Neuronal stem cell (in vitro differentiated cells): ENCODE results near the gene CD247.
A peak's percentile ranks its signal among the peaks of the same experiment; 100 is the strongest.

ENCODE experiments used
- DNase-seq: peaks from one replicate; pipeline ENCODE4 v3.0.0-alpha.2; 2013; ENCODE audit warnings: low spot score
- H2AFZ ChIP-seq: one replicate; pipeline ENCODE4 v1.6.1; 2013; ENCODE audit warnings: mild to moderate bottlenecking, low read length, inconsistent platforms
- H2AK5ac ChIP-seq: 2 replicates; pipeline ENCODE4 v1.6.1; 2013; ENCODE audit warnings: low read depth, mild to moderate bottlenecking, inconsistent platforms, low read length, moderate library complexity, mixed read lengths
- H2BK120ac ChIP-seq: 2 replicates; pipeline ENCODE4 v1.6.1; 2013; ENCODE audit warnings: low read depth, mild to moderate bottlenecking, inconsistent platforms, low read length, moderate library complexity, mixed read lengths
- H2BK12ac ChIP-seq: one replicate; pipeline ENCODE4 v1.6.1; 2013; ENCODE audit warnings: low read length, inconsistent platforms
- H2BK15ac ChIP-seq: 2 replicates; pipeline ENCODE4 v1.6.1; 2013; ENCODE audit warnings: mild to moderate bottlenecking, low read length, inconsistent platforms, mixed read lengths
- H2BK5ac ChIP-seq: one replicate; pipeline ENCODE4 v1.6.1; 2013; ENCODE audit warnings: inconsistent platforms, mild to moderate bottlenecking, low read length, moderate library complexity
- H3K14ac ChIP-seq: one replicate; pipeline ENCODE4 v1.6.1; 2013; ENCODE audit warnings: low read length, inconsistent platforms
- H3K18ac ChIP-seq: 2 replicates; pipeline ENCODE4 v1.6.1; 2013; ENCODE audit warnings: low read length, inconsistent platforms
- H3K23ac ChIP-seq: 2 replicates; pipeline ENCODE4 v1.6.1; 2013; ENCODE audit warnings: low read depth, mild to moderate bottlenecking, mixed read lengths, low read length, inconsistent platforms; ENCODE audit not compliant: poor library complexity
- H3K27ac ChIP-seq: replicated peaks from 3 replicates; pipeline ENCODE4 v1.5.1; 2013; ENCODE audit warnings: low read length, inconsistent platforms
- H3K27me3 ChIP-seq, 3 experiments: 2 replicates each; pipeline ENCODE4 v1.6.1; 2013; ENCODE audit warnings: low read length in 3 of 3, mild to moderate bottlenecking in 2 of 3, inconsistent platforms in 1 of 3, low read depth in 1 of 3, mixed read lengths in 1 of 3, moderate library complexity in 1 of 3; ENCODE audit not compliant: control insufficient read depth in 3 of 3, insufficient read depth in 3 of 3
- H3K36me3 ChIP-seq, 2 donors: replicated peaks in 1 of 2; 2 replicates each; pipeline ENCODE4 v1.6.1; 2013; ENCODE audit warnings: low read length in 2 of 2; ENCODE audit not compliant: control insufficient read depth in 2 of 2, insufficient read depth in 2 of 2
- H3K4ac ChIP-seq: 2 replicates; pipeline ENCODE4 v1.6.1; 2013; ENCODE audit warnings: inconsistent platforms, mild to moderate bottlenecking, low read length, moderate library complexity
- H3K4me1 ChIP-seq, 2 donors: 1 replicate in 1 of 2; 2 replicates in 1 of 2; pipeline ENCODE4 v1.6.1; 2013; ENCODE audit warnings: low read length in 2 of 2, low read depth in 1 of 2; ENCODE audit not compliant: control insufficient read depth in 2 of 2, insufficient read depth in 1 of 2
- H3K4me2 ChIP-seq: one replicate; pipeline ENCODE4 v1.6.1; 2013; ENCODE audit warnings: mild to moderate bottlenecking, low read length, inconsistent platforms; ENCODE audit not compliant: insufficient read depth, poor library complexity, severe bottlenecking
- H3K4me3 ChIP-seq, 2 donors: 2 replicates each; pipeline ENCODE4 v1.5.1; 2013; ENCODE audit warnings: low read length in 2 of 2, mild to moderate bottlenecking in 2 of 2, inconsistent platforms in 1 of 2, moderate library complexity in 1 of 2
- H3K79me1 ChIP-seq: one replicate; pipeline ENCODE4 v1.6.1; 2013; ENCODE audit warnings: low read depth, mild to moderate bottlenecking, inconsistent platforms, low read length, moderate library complexity
- H3K9ac ChIP-seq: one replicate; pipeline ENCODE4 v1.6.1; 2013; ENCODE audit warnings: mild to moderate bottlenecking, low read depth, low read length, inconsistent platforms; ENCODE audit not compliant: poor library complexity
- H3K9me3 ChIP-seq, 2 donors: replicated peaks in 1 of 2; 2 replicates each; pipeline versions ENCODE3 to v1.6.1; 2013; ENCODE audit warnings: low read length in 2 of 2, mild to moderate bottlenecking in 2 of 2, inconsistent platforms in 1 of 2, low read depth in 1 of 2, mixed read lengths in 1 of 2, moderate library complexity in 1 of 2; ENCODE audit not compliant: control insufficient read depth in 2 of 2, insufficient read depth in 1 of 2
- H4K8ac ChIP-seq: one replicate; pipeline ENCODE4 v1.6.1; 2013; ENCODE audit warnings: low read depth, mild to moderate bottlenecking, inconsistent platforms, low read length, moderate library complexity
- H4K91ac ChIP-seq: one replicate; pipeline ENCODE4 v1.6.1; 2013; ENCODE audit warnings: low read length, low read depth, mild to moderate bottlenecking, inconsistent platforms; ENCODE audit not compliant: poor library complexity
- WGBS, 2 donors: extraction: QIAGEN DNeasy Blood & Tissue Kit; methylation state at CpG; one replicate each; pipeline ENCODE4 v1.1.7; 2013; ENCODE audit warnings: missing lambda C conversion rate in 2 of 2, mixed read lengths in 1 of 2; ENCODE audit not compliant: insufficient read length in 2 of 2, insufficient replicate concordance in 1 of 2; ENCODE audit errors: extremely low coverage in 2 of 2; 5-methylcytosine and 5-hydroxymethylcytosine counted together

CD247 gene

GRCh38 chr1:167515461-167515860 is 2.9 kb downstream of the CD247 start:
- no peak overlapping the region for H4K91ac ChIP-seq
- H3K4me1 ChIP-seq = peaks cover 0 to 7% of the 10 kb centered on the region in 2 donors
- no peak overlapping the region for H4K8ac ChIP-seq
- H3K27me3 ChIP-seq = no peaks in the 10 kb centered on the region
- no peaks in the 10 kb centered on the region for H3K9me3 ChIP-seq
- H3K79me1 ChIP-seq = no peaks in the 10 kb centered on the region
- H3K36me3 ChIP-seq = no peaks in the 10 kb centered on the region
- no peak overlapping the region for H2AK5ac ChIP-seq
- no peak overlapping the region for H3K4ac ChIP-seq
- H2BK120ac ChIP-seq = no peak overlapping the region
- H3K9ac ChIP-seq = no peak overlapping the region
- no CpG with 5 or more reads among the region's 3 CpGs for WGBS, 2 donors
- H3K14ac ChIP-seq = no peak overlapping the region
- no peak overlapping the region for H2AFZ ChIP-seq
- no peak overlapping the region for H2BK12ac ChIP-seq
- H3K23ac ChIP-seq = no peak overlapping the region
- no peak overlapping the region for H3K4me2 ChIP-seq
- no peak overlapping the region for H3K18ac ChIP-seq
- no peak for DNase-seq
- H3K27ac ChIP-seq = no peak overlapping the region
- H3K4me3 ChIP-seq = no peak overlapping the region
- H2BK15ac ChIP-seq = no peak overlapping the region
- H2BK5ac ChIP-seq = no peak overlapping the region

GRCh38 chr1:167514288-167514687 is 4.0 kb downstream of the CD247 start:
- no peaks in the 10 kb centered on the region for H3K36me3 ChIP-seq
- H3K79me1 ChIP-seq = no peaks in the 10 kb centered on the region
- no peak overlapping the region for H2BK120ac ChIP-seq
- H3K9me3 ChIP-seq = no peaks in the 10 kb centered on the region
- H3K4ac ChIP-seq = no peak overlapping the region
- no peak for DNase-seq
- no peak overlapping the region for H3K27ac ChIP-seq
- H2BK5ac ChIP-seq = no peak overlapping the region
- no peak overlapping the region for H3K14ac ChIP-seq
- H2BK15ac ChIP-seq = no peak overlapping the region
- H4K91ac ChIP-seq = no peak overlapping the region
- peaks cover 0 to 8% of the 10 kb centered on the region in 2 donors for H3K4me1 ChIP-seq
- H3K27me3 ChIP-seq = no peaks in the 10 kb centered on the region
- no peak overlapping the region for H3K18ac ChIP-seq
- no peak overlapping the region for H3K9ac ChIP-seq
- H2AFZ ChIP-seq = no peak overlapping the region
- H3K4me2 ChIP-seq = no peak overlapping the region
- no peak overlapping the region for H3K4me3 ChIP-seq
- H4K8ac ChIP-seq = no peak overlapping the region
- WGBS, 2 donors = no CpG with 5 or more reads among the region's 9 CpGs
- no peak overlapping the region for H2BK12ac ChIP-seq
- no peak overlapping the region for H3K23ac ChIP-seq
- no peak overlapping the region for H2AK5ac ChIP-seq

GRCh38 chr1:167512046-167512654 is 6.2 kb downstream of the CD247 start:
- no peak for DNase-seq
- Histone ChIP-seq H4K91ac (no peak overlapping the region), H3K27me3 (no peaks in the 10 kb centered on the region), H3K4ac (no peak overlapping the region), H3K4me3 (no peak overlapping the region), H2BK12ac (no peak overlapping the region), H2AK5ac (no peak overlapping the region), H3K27ac (no peak overlapping the region), H2BK5ac (no peak overlapping the region), H3K36me3 (no peaks in the 10 kb centered on the region), H3K23ac (no peak overlapping the region), H2BK15ac (no peak overlapping the region), H3K4me1 (peaks cover 0 to 3% of the 10 kb centered on the region in 2 donors), H2AFZ (peak overlapping the region; percentile 68), H4K8ac (no peak overlapping the region), H3K79me1 (no peaks in the 10 kb centered on the region), H3K9ac (no peak overlapping the region), H3K9me3 (no peaks in the 10 kb centered on the region), H3K14ac (no peak overlapping the region), H3K18ac (no peak overlapping the region), H3K4me2 (no peak overlapping the region), H2BK120ac (no peak overlapping the region)
- WGBS, 2 donors = no CpG with 5 or more reads among the region's 7 CpGs

- Histone ChIP-seq H3K4me1 (peaks cover 0 to 3% of the 10 kb centered on the region in 2 donors), H3K79me1 (no peaks in the 10 kb centered on the region), H3K27ac (no peak overlapping the region), H3K4ac (no peak overlapping the region), H3K4me3 (no peak overlapping the region), H2BK5ac (no peak overlapping the region), H3K27me3 (no peaks in the 10 kb centered on the region), H3K23ac (no peak overlapping the region), H2AK5ac (no peak overlapping the region), H3K36me3 (no peaks in the 10 kb centered on the region), H2BK12ac (no peak overlapping the region), H4K8ac (no peak overlapping the region), H4K91ac (no peak overlapping the region), H3K14ac (no peak overlapping the region), H2BK15ac (no peak overlapping the region), H3K9me3 (no peaks in the 10 kb centered on the region), H2BK120ac (no peak overlapping the region), H2AFZ (peak overlapping the region; percentile 68), H3K18ac (peak overlapping the region; percentile 28), H3K4me2 (no peak overlapping the region), H3K9ac (peak overlapping the region; percentile 22)
- no peak for DNase-seq
- WGBS, 2 donors = no CpG with 5 or more reads among the region's 11 CpGs
These were observed 6.8 kb downstream of the CD247 start for GRCh38 chr1:167511374-167511986.
